GM18505 (cell line): ENCODE measurements around the gene KCNF1.

ENCODE experiments used
- ATAC-seq: cut with Tn5 transposase; IDR thresholded peaks from one replicate; pipeline ENCODE4 v1.9.1; 2021; ENCODE audit not compliant: unreplicated experiment
- POLR2A ChIP-seq: IDR thresholded peaks from 4 replicates; pipeline ENCODE4 v1.6.1; 2011; ENCODE audit warnings: borderline replicate concordance; ENCODE audit not compliant: insufficient read depth, insufficient read length; ENCODE audit errors: extremely low read depth

Gene KCNF1

GRCh38 chr2:10926191-10926820, 14.6 kb downstream of the KCNF1 start:
- TF ChIP-seq POLR2A, result no peak
- ATAC-seq, result no peak

- TF ChIP-seq POLR2A, result no peak
- ATAC-seq, result no peak
Measured at GRCh38 chr2:10930721-10931516, 19.2 kb downstream of the KCNF1 start.

GRCh38 chr2:10931710-10932255, 20.0 kb downstream of the KCNF1 start:
- ATAC-seq, result no peak
- TF ChIP-seq POLR2A, result no peak

GRCh38 chr2:10932345-10933151, 20.8 kb downstream of the KCNF1 start:
- ATAC-seq, result no peak
- no peak for TF ChIP-seq POLR2A

- TF ChIP-seq POLR2A, result no peak
- no peak for ATAC-seq
Measured at GRCh38 chr2:10933700-10934225, 22.0 kb downstream of the KCNF1 start.

GRCh38 chr2:10934308-10934978, 22.7 kb downstream of the KCNF1 start:
- TF ChIP-seq POLR2A, result no peak
- ATAC-seq, result no peak

- TF ChIP-seq POLR2A, result no peak
- no peak for ATAC-seq
Measured at GRCh38 chr2:10934979-10935350, 23.2 kb downstream of the KCNF1 start.

GRCh38 chr2:10935366-10935918, 23.7 kb downstream of the KCNF1 start:
- no peak for TF ChIP-seq POLR2A
- ATAC-seq, result no peak

GRCh38 chr2:10935953-10936942, 24.5 kb downstream of the KCNF1 start:
- no peak for ATAC-seq
- TF ChIP-seq POLR2A, result no peak

- TF ChIP-seq POLR2A, result no peak
Measured at GRCh38 chr2:10939058-10939457, 27.3 kb downstream of the KCNF1 start.

GRCh38 chr2:10940596-10940995, 28.9 kb downstream of the KCNF1 start:
- TF ChIP-seq POLR2A, result no peak
- ATAC-seq, result no peak

More at GRCh38 chr2:10939058-10939457, 27.3 kb downstream of the KCNF1 start:
- no peak for ATAC-seq
